ENCODE data around the gene FAM177A1. TPM values are rescaled to one million over a fixed set of nuclear protein-coding genes. Genes with fewer than 3 reads are reported as not detected.

Gene FAM177A1
- total RNA-seq, 1 experiment from 2014 or later: 47.5 TPM

DNA sequence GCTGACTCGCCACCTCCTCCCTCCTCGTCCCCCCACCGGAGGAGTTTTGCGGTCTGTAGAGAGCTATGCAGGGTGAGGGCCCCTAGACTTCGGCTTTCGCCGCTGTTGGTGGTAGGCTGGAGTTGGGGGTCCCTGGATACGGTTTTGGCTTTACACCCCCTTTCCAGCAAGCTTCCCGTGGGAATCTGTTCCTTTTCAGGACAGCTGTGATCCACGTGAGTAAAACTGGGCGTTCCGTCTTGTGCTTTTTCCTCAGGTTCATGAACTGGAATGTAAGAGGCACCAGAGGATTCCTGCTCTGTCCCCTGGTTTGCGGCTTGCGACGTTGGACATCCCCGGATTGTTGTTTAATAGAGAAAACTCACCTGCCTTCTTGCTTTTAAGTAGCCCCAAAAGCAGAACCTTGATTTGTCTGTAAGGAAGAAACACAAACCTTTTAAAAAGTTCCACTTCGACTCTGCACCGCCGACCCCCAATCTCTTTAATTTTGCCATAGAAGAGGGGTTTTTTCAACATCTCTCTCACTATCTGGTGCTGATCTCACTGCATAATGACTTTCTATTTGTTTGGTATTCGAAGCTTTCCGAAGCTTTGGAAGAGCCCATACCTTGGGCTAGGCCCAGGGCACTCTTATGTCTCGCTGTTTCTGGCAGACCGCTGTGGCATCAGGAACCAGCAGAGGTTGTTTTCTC is 76.8 kb downstream of the FAM177A1 start:
- no peak for DNase-seq (ENCODE audit: low read depth)

DNA sequence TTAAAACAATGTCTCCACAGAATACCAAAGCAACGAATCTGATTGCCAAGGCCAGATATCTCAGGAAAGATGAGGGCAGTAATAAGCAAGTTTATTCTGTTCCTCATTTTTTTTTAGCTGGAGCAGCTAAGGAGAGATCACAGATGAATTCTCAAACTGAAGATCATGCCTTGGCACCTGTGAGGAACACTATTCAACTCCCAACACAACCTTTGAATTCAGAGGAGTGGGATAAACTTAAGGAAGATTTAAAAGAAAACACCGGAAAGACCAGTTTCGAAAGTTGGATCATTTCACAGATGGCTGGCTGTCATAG is 77.3 kb downstream of the FAM177A1 start:
- no peak for DNase-seq (ENCODE audit: low read depth)

DNA sequence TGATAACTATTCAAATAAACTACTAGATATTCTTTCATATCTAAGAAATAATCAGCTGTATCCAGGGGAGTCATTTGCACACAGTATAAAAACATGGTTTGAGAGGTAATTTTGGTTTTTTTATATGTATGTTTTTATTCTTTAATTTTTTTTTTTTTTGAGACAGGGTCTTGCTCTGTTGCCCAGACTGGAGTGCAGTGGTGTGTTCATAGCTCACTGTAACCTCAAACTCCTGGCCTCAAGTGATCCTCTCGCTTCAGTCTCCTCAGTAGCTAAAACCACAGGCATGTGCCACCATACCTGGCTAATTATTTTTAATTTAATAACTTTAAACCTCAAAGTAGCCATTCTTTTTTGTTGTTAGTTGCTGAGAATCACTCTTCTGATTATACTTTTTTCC is 78.1 kb downstream of the FAM177A1 start:
- no peak for DNase-seq (ENCODE audit: low read depth)

Other genes with a start within 250 kb of the FAM177A1 start
- gene BAZ1A, start 170.9 kb upstream of the FAM177A1 start, total RNA-seq (2014; rRNA removed; shearing (Covaris generic)): 24.5 and 27.4 TPM in 2 replicates
- 62.0 and 66.1 TPM in 2 replicates for gene SRP54, start 63.3 kb upstream of the FAM177A1 start, total RNA-seq (2014; rRNA removed; shearing (Covaris generic))
- 20.8 and 24.2 TPM in 2 replicates for gene PPP2R3C, start 75.7 kb downstream of the FAM177A1 start, total RNA-seq (2014; rRNA removed; shearing (Covaris generic))
- gene PRORP, start 76.3 kb downstream of the FAM177A1 start, total RNA-seq (2014; rRNA removed; shearing (Covaris generic)): 28.0 and 33.3 TPM in 2 replicates
- gene PSMA6, start 246.1 kb downstream of the FAM177A1 start, total RNA-seq (2014; rRNA removed; shearing (Covaris generic)): 343 and 354 TPM in 2 replicates

All from HT1080 (cell line).